Left lung (tissue), 10 donors: Measurements from ENCODE around the gene TMCC2. TPM values are rescaled to one million over a fixed set of nuclear protein-coding genes. Genes with fewer than 3 reads are reported as not detected.

Source experiments
- ATAC-seq: fragments of 200-7000 bp; cut with Tn5 transposase; one replicate; pipeline ENCODE4 v1.9.1; 2020; ENCODE audit warnings: moderate library complexity
- DNase-seq, 4 donors: peaks; one replicate each; pipeline ENCODE4 v3.0.0-alpha.2; 2013 to 2020
- H3K27ac ChIP-seq, 2 donors: fragments of 200-600 bp; sonication (generic) in 1 of 2; one replicate each; pipeline versions ENCODE4 v1.5.0 to v1.8.0; 2020 to 2021
- H3K27me3 ChIP-seq, 2 donors: fragments of 200-600 bp; sonication (generic) in 1 of 2; one replicate each; pipeline versions ENCODE4 v1.5.0 to v1.8.0; 2020 to 2021
- H3K36me3 ChIP-seq, 2 donors: fragments of 200-600 bp; sonication (generic) in 1 of 2; one replicate each; pipeline versions ENCODE4 v1.5.0 to v1.8.0; 2020 to 2021
- H3K4me1 ChIP-seq, 2 donors: fragments of 200-600 bp; one replicate each; pipeline ENCODE4 v1.8.0; 2021
- H3K4me3 ChIP-seq, 2 donors: fragments of 200-600 bp; sonication (generic) in 1 of 2; one replicate each; pipeline versions ENCODE4 v1.5.0 to v1.8.0; 2020 to 2021; ENCODE audit warnings: mild to moderate bottlenecking in 1 of 2
- H3K9me3 ChIP-seq, 2 donors: fragments of 200-600 bp; sonication (generic) in 1 of 2; one replicate each; pipeline versions ENCODE4 v1.5.0 to v1.8.0; 2020 to 2021
- intact Hi-C, 2 donors: fragments of 100-400 bp; cut with DNase I; formaldehyde crosslinking; loops; one replicate each; pipeline versions ENCODE4 v1.11.2 to v1.14.2; 2022
- polyA plus RNA-seq, 6 donors: library from polyadenylated mRNA; unstranded; fragments of 120-200 nt; gene quantifications; one replicate each; pipeline ENCODE4 v1.2.1, GENCODE V29; 2013; ENCODE audit not compliant: insufficient read length in 6 of 6
- total RNA-seq, 2 donors: library from RNA; stranded (reverse); fragmentation: NEBNext Ultra II Directional; extraction: Animal tissue kit (Norgen Biotek cat#: 25700); gene quantifications; one replicate each; pipeline ENCODE4 v1.2.1, GENCODE V29; 2021
- TF ChIP-seq, protein P1 (sequence below), 2 donors: fragments of 200-600 bp; sonication (generic) in 1 of 2; IDR thresholded peaks; one replicate each; pipeline versions ENCODE4 v1.5.0 to v1.8.0; 2021; ENCODE audit warnings: antibody characterized with exemption in 2 of 2
- donor health status: DM: no; HTN: yes; CAD: no.
- donor health status: DM: no; HTN: no; CAD: no.

Gene TMCC2
- total and polyA plus RNA-seq, 8 donors: 3.4 to 17.2 (median 11.0) TPM

DNA sequence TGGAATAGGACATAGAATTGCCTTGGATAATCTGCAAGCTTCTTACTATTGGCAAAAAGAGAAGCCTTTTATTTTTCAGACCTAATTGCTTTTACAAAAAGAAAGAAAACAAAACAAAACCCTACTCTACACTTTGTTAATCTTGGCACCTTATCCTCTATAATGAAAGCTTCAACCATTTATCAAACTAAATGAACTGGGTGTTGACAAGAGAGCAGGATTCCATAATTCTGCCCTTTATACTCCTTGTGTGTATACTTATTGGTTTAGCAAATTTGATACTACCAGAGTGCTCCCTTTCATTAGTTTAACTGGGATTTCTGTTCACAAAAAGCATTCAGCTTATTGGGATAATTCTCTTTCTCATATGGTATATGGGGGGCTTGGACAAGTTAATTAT lies 3.0 kb upstream of the TMCC2 start:
- no peaks in the 10 kb centered on the region for H3K36me3 ChIP-seq
- H3K9me3 ChIP-seq: no peaks in the 10 kb centered on the region
- H3K4me1 ChIP-seq: peaks cover 7 to 27% of the 10 kb centered on the region in 2 donors
- ATAC-seq: no peak
- intact Hi-C loops: no loop called here
- H3K27me3 ChIP-seq: peaks cover 0 to 30% of the 10 kb centered on the region in 2 donors
- TF ChIP-seq, protein P1, sequence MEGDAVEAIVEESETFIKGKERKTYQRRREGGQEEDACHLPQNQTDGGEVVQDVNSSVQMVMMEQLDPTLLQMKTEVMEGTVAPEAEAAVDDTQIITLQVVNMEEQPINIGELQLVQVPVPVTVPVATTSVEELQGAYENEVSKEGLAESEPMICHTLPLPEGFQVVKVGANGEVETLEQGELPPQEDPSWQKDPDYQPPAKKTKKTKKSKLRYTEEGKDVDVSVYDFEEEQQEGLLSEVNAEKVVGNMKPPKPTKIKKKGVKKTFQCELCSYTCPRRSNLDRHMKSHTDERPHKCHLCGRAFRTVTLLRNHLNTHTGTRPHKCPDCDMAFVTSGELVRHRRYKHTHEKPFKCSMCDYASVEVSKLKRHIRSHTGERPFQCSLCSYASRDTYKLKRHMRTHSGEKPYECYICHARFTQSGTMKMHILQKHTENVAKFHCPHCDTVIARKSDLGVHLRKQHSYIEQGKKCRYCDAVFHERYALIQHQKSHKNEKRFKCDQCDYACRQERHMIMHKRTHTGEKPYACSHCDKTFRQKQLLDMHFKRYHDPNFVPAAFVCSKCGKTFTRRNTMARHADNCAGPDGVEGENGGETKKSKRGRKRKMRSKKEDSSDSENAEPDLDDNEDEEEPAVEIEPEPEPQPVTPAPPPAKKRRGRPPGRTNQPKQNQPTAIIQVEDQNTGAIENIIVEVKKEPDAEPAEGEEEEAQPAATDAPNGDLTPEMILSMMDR (IDR thresholded peaks at IDR 0.05): no peak
- no peak overlapping the region for H3K4me3 ChIP-seq
- no peak overlapping the region for H3K27ac ChIP-seq
- no peak for DNase-seq

DNA sequence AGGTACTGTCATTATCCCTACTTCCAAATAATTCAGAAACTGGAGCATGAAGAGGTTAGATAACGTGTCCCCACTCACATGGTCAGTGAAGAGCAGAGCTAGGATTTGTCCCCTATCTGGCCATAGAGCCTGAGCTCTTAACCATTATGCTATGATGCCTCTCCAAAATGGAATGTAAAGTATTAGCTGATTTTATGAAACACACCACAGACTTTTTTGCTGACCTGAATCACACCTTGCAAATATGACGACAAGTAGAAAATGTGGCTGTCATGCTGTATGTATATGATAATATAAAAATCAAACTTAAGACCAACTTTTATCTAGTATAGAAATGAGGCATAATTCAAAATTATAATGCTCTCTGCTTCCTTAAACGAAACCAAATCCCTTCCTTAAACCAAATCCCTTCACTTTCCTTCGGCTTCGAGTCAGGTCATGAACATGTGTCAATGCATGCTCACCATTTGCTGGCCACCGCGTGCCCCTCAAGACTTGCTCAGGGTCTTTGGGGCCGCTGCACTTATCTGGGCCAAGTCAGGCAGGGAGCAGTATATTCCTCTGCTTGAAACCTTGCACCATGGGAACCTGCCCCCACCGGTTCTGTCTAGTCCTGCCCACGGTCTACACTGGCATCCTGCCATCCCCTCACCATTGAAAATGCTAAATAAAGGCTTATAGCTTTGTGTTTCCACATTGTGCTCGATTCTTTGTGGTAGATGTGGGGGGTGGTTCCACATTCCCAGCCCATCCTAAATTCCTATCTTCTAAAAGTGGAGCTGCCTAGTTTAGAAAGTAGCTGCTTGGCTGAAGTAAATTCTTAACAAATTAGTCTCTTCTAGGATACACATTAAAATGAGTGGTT lies 1.6 kb upstream of the TMCC2 start:
- Histone ChIP-seq H3K36me3 (no peaks in the 10 kb centered on the region), H3K4me3 (no peak overlapping the region), H3K4me1 (peaks cover 7 to 35% of the 10 kb centered on the region in 2 donors), H3K27ac (no peak overlapping the region), H3K9me3 (no peaks in the 10 kb centered on the region), H3K27me3 (peaks cover 0 to 37% of the 10 kb centered on the region in 2 donors)
- TF ChIP-seq, protein P1 (IDR thresholded peaks at IDR 0.05): no peak
- intact Hi-C loops: no loop called here
- ATAC-seq: no peak
- DNase-seq: no peak

DNA sequence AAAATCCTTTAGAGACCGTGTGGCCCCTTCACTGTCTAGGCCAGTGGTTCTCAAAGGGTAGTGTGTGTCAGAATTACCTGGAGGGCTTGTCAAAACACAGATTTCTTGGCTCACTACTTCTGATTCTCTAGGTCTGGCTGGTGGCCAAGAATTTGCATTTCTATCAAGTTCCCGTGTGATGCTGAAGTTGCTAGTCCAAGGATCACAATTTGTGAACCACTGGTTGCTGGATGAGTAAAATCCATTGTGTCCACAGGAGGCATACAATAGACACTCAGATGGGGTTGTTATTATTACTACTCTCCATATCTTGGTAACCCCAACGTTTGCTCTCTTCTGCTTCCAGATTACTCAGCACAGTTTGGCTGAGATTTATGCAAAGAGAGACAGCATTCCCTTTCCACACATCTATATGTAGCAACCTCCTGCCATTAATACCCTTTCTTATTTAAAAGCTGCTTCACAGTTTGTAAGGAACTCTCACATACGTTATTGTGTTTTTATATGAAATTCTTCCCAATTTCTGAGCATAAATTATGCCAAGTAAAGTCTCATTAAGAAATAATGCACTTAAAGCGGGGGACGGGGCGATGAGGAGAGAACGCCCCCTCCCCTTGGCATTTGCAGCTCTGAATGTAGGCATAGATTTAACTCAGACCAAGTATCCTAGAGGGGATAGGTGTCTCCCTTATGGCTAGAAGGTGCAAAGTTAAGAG lies 720 bp upstream of the TMCC2 start:
- H3K36me3 ChIP-seq: no peaks in the 10 kb centered on the region
- TF ChIP-seq, protein P1 (IDR thresholded peaks at IDR 0.05): no peak
- DNase-seq: no peak
- intact Hi-C loops: no loop called here
- peak overlapping the region; percentile 41 to 53 for H3K4me3 ChIP-seq
- H3K9me3 ChIP-seq: no peaks in the 10 kb centered on the region
- peak; percentile 4 for ATAC-seq
- peaks cover 0 to 37% of the 10 kb centered on the region in 2 donors for H3K27me3 ChIP-seq
- no peak overlapping the region for H3K27ac ChIP-seq
- peaks cover 7 to 35% of the 10 kb centered on the region in 2 donors for H3K4me1 ChIP-seq

DNA sequence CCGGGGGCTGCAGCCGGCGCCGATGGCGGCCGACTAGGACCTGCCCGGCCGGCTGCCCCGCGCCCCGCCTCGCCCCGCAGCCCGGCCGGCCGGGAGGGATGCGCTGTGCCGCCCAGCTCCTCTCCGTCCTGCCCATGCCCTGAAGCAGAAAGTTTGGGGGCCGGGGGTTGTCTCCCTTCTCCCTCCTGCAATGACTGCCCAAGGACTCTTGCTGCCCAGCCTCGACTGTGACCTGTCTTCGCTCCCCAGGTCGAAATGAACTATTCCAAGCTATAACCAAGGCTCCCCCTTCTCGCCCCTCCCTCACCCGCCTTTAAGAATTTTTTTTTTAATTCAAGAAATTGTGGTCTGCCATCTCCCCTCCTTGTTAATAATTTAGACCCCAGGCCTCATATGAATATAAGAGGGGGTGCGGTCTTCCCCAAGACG lies 361 bp downstream of the TMCC2 start:
- ATAC-seq (peak; percentile 3), DNase-seq (no peak)
- H3K4me3 ChIP-seq: peak overlapping the region; percentile 41 to 53
- H3K4me1 ChIP-seq: peaks cover 7 to 35% of the 10 kb centered on the region in 2 donors
- no peaks in the 10 kb centered on the region for H3K9me3 ChIP-seq
- H3K27me3 ChIP-seq: peaks cover 0 to 37% of the 10 kb centered on the region in 2 donors
- no peaks in the 10 kb centered on the region for H3K36me3 ChIP-seq
- TF ChIP-seq, protein P1 (IDR thresholded peaks at IDR 0.05): no peak
- intact Hi-C loops: no loop called here
- H3K27ac ChIP-seq: no peak overlapping the region

- H3K4me3 ChIP-seq: peak overlapping the region; percentile 41 to 53
- no peak overlapping the region for H3K27ac ChIP-seq
- no peaks in the 10 kb centered on the region for H3K36me3 ChIP-seq
- peak; percentile 70 for ATAC-seq
- H3K9me3 ChIP-seq: no peaks in the 10 kb centered on the region
- TF ChIP-seq, protein P1 (IDR thresholded peaks at IDR 0.05): no peak
- peak in 1 of 4 donors; percentile 67 for DNase-seq
- H3K27me3 ChIP-seq: peaks cover 0 to 37% of the 10 kb centered on the region in 2 donors
- peaks cover 7 to 35% of the 10 kb centered on the region in 2 donors for H3K4me1 ChIP-seq
- intact Hi-C loops: no loop called here
These were observed 1.7 kb downstream of the TMCC2 start for GRCh38 chr1:205229399-205229871.
